Measurements from ENCODE around the gene DNAH8. TPM values are rescaled to one million over a fixed set of nuclear protein-coding genes. Genes with fewer than 3 reads are reported as not detected.

Gene DNAH8
- total RNA-seq, 1 donor from 2014 or later, result 0.05 TPM

DNA sequence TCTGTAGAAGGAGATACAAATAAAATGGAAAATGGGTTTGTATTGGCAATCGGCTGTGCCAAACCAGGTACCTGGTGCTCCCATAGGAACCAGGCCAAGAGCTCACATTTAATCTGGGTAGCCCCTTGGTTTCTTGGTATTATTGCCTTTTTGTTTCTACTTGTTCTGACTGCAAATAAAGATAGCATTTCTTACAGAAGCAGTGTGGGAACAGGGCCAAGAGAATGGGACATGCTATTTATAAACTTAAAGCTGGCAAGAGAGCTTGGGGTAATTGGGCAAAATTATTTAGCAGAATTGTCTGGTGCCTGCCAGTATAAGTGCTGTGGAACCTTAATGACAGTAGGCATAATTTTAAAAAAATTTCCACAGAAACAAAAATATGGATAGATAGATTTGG lies 219.9 kb downstream of the DNAH8 start:
- H3K4me3 Mint-ChIP-seq (ENCODE audit: unreplicated experiment), result no peak overlapping the region
- TF ChIP-seq, protein P1, sequence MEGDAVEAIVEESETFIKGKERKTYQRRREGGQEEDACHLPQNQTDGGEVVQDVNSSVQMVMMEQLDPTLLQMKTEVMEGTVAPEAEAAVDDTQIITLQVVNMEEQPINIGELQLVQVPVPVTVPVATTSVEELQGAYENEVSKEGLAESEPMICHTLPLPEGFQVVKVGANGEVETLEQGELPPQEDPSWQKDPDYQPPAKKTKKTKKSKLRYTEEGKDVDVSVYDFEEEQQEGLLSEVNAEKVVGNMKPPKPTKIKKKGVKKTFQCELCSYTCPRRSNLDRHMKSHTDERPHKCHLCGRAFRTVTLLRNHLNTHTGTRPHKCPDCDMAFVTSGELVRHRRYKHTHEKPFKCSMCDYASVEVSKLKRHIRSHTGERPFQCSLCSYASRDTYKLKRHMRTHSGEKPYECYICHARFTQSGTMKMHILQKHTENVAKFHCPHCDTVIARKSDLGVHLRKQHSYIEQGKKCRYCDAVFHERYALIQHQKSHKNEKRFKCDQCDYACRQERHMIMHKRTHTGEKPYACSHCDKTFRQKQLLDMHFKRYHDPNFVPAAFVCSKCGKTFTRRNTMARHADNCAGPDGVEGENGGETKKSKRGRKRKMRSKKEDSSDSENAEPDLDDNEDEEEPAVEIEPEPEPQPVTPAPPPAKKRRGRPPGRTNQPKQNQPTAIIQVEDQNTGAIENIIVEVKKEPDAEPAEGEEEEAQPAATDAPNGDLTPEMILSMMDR (IDR thresholded peaks at IDR 0.05), result no peak
- H3K9me3 Mint-ChIP-seq (ENCODE audit: low read depth), result no peaks in the 10 kb centered on the region
- H3K27ac Mint-ChIP-seq (ENCODE audit: unreplicated experiment), result no peak overlapping the region
- peaks cover 31% of the 10 kb centered on the region for H3K27me3 Mint-ChIP-seq (ENCODE audit: low read depth)
- no peaks in the 10 kb centered on the region for H3K4me1 Mint-ChIP-seq (ENCODE audit: low read depth)
- no peak for DNase-seq (ENCODE audit: low spot score)
- no peaks in the 10 kb centered on the region for H3K36me3 Mint-ChIP-seq (ENCODE audit: low read depth)

GRCh38 chr6:38937839-38938613 lies 222.9 kb downstream of the DNAH8 start:
- TF ChIP-seq, protein P1 (IDR thresholded peaks at IDR 0.05), result no peak
- H3K4me1 Mint-ChIP-seq (ENCODE audit: low read depth), result no peaks in the 10 kb centered on the region
- H3K27me3 Mint-ChIP-seq (ENCODE audit: low read depth), result peaks cover 32% of the 10 kb centered on the region
- DNase-seq (ENCODE audit: low spot score), result no peak
- H3K4me3 Mint-ChIP-seq (ENCODE audit: unreplicated experiment), result no peak overlapping the region
- no peak overlapping the region for H3K27ac Mint-ChIP-seq (ENCODE audit: unreplicated experiment)
- H3K36me3 Mint-ChIP-seq (ENCODE audit: low read depth), result no peaks in the 10 kb centered on the region
- no peaks in the 10 kb centered on the region for H3K9me3 Mint-ChIP-seq (ENCODE audit: low read depth)

DNA sequence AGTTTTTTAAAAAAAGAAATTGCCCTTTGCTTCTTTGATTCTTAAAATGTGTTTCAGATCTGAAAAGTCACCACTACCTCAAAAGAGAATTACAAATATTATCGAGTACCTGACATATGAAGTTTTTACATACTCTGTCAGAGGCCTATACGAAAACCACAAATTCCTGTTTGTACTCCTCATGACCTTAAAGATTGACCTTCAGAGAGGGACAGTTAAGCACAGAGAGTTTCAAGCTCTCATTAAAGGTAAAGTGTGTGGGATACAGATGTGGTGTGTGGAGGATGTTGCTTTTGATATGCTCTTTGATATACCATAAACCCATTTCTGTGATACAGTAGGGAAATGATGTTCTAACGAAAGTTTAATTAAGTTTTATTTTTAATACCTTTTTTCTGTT lies 223.6 kb downstream of the DNAH8 start:
- Mint-ChIP-seq H3K4me1 (ENCODE audit: low read depth) (no peaks in the 10 kb centered on the region), H3K27ac (ENCODE audit: unreplicated experiment) (no peak overlapping the region), H3K36me3 (ENCODE audit: low read depth) (no peaks in the 10 kb centered on the region), H3K4me3 (ENCODE audit: unreplicated experiment) (no peak overlapping the region), H3K9me3 (ENCODE audit: low read depth) (no peaks in the 10 kb centered on the region), H3K27me3 (ENCODE audit: low read depth) (peaks cover 35% of the 10 kb centered on the region)
- DNase-seq (ENCODE audit: low spot score), result no peak
- TF ChIP-seq, protein P1 (IDR thresholded peaks at IDR 0.05), result no peak

DNA sequence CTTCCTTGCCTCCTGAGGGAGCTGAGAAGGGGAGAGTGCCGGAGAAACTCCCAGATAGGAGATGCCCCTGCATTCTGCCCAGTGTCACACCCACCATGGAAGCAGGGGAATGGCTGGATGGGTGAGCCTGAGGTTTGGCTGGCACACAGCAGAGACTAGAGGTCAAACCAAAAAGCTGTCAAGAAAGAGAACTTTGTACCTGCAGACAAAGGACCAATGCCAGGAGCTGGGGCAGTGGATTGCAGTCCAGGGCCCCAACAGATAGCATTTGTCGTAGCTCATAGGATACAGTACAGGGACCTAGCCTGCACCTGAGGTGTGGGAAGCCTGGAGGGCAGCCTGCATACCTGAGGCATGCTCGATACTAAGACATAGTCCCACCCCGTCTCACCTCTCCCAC lies 227.3 kb downstream of the DNAH8 start:
- no peak for DNase-seq (ENCODE audit: low spot score)
- TF ChIP-seq, protein P1 (IDR thresholded peaks at IDR 0.05), result no peak
- H3K36me3 Mint-ChIP-seq (ENCODE audit: low read depth), result no peaks in the 10 kb centered on the region
- H3K9me3 Mint-ChIP-seq (ENCODE audit: low read depth), result no peaks in the 10 kb centered on the region
- H3K27ac Mint-ChIP-seq (ENCODE audit: unreplicated experiment), result no peak overlapping the region
- H3K4me3 Mint-ChIP-seq (ENCODE audit: unreplicated experiment), result no peak overlapping the region
- peaks cover 41% of the 10 kb centered on the region for H3K27me3 Mint-ChIP-seq (ENCODE audit: low read depth)
- no peaks in the 10 kb centered on the region for H3K4me1 Mint-ChIP-seq (ENCODE audit: low read depth)

- Mint-ChIP-seq H3K4me3 (ENCODE audit: unreplicated experiment) (no peak overlapping the region), H3K27ac (ENCODE audit: unreplicated experiment) (no peak overlapping the region), H3K9me3 (ENCODE audit: low read depth) (no peaks in the 10 kb centered on the region), H3K27me3 (ENCODE audit: low read depth) (peaks cover 39% of the 10 kb centered on the region), H3K4me1 (ENCODE audit: low read depth) (no peaks in the 10 kb centered on the region), H3K36me3 (ENCODE audit: low read depth) (no peaks in the 10 kb centered on the region)
- TF ChIP-seq, protein P1 (IDR thresholded peaks at IDR 0.05), result no peak
- no peak for DNase-seq (ENCODE audit: low spot score)
Measured at GRCh38 chr6:38942965-38943364, 227.9 kb downstream of the DNAH8 start.

Data from chondrocyte (in vitro differentiated cells).